ENCODE results near the gene SUV39H1. TPM values are rescaled to one million over a fixed set of nuclear protein-coding genes. Genes with fewer than 3 reads are reported as not detected.

SUV39H1 gene
- total and polyA plus RNA-seq, 2 of the 8 experiments (the other 6 are each of a cell fraction or from before 2014, with no cell fraction given) = 14.8 to 27.8 TPM

DNA sequence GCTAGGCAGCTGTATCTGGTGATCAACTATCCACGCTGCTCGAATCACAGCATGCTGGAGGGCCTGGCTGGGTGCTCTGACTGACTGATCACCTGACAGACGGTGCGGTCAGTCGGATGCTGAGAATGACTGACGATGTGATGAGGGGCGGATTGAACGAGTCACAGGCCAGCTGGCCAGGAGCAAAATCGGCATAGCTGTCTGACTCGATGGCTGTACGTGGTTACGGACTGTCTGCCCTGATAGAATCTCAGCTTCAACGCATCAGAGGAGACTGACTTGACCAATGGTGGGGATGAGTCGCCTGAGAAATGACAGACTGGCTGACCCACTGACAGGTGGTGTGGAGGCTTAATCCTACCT is 1.0 kb upstream of the SUV39H1 start (continued):
- no peak for TF ChIP-seq CHD7 (IDR thresholded peaks at IDR 0.05; ENCODE audit: insufficient replicate concordance, low read length)
- no peak for TF ChIP-seq BRCA1 (IDR thresholded peaks at IDR 0.05; ENCODE audit: low read depth, low read length)
- no peak for TF ChIP-seq TEAD4 (IDR thresholded peaks at IDR 0.05; ENCODE audit: low read depth, low read length)
- no peak for TF ChIP-seq CREB1 (IDR thresholded peaks at IDR 0.05)
- TF ChIP-seq PHF8 (conservative IDR thresholded peaks at IDR 0.05; ENCODE audit: low read depth, low read length) = no peak
- TF ChIP-seq SIRT6 (IDR thresholded peaks at IDR 0.05; ENCODE audit: low read length) = no peak
- no peak for TF ChIP-seq RFX5 (IDR thresholded peaks at IDR 0.05; ENCODE audit: borderline replicate concordance, low read depth, low read length)
- no peak for TF ChIP-seq EZH2 (IDR thresholded peaks at IDR 0.05; ENCODE audit: low read depth, low read length, severe bottlenecking)
